Nephron progenitor cell (in vitro differentiated cells): Measurements from ENCODE around the gene TXNL4A.

ENCODE experiments used
- DNase-seq: peaks from one replicate; pipeline ENCODE4 v3.0.0; 2021
- H3K27ac Mint-ChIP-seq: 2 replicates; pipeline ENCODE4 v1.8.0; 2021; ENCODE audit warnings: mild to moderate bottlenecking, moderate library complexity, mixed read lengths
- H3K27me3 Mint-ChIP-seq: 2 replicates; pipeline ENCODE4 v1.8.0; 2021; ENCODE audit warnings: mild to moderate bottlenecking, low read depth, mixed read lengths; ENCODE audit not compliant: poor library complexity
- H3K36me3 Mint-ChIP-seq: 2 replicates; pipeline ENCODE4 v1.8.0; 2021; ENCODE audit warnings: low read depth, mixed read lengths
- H3K4me1 Mint-ChIP-seq: 2 replicates; pipeline ENCODE4 v1.8.0; 2021; ENCODE audit warnings: mixed read lengths
- H3K4me3 Mint-ChIP-seq: 2 replicates; pipeline ENCODE4 v1.8.0; 2021; ENCODE audit warnings: mild to moderate bottlenecking, moderate library complexity, mixed read lengths
- H3K9me3 Mint-ChIP-seq: 2 replicates; pipeline ENCODE4 v1.8.0; 2021; ENCODE audit warnings: mild to moderate bottlenecking, moderate library complexity, mixed read lengths
- TF ChIP-seq, protein P1 (sequence below): fragments of 200-600 bp; sonication (generic); IDR thresholded peaks from 2 replicates; pipeline ENCODE4 v1.5.0; 2021; ENCODE audit warnings: antibody characterized with exemption

TXNL4A gene

DNA sequence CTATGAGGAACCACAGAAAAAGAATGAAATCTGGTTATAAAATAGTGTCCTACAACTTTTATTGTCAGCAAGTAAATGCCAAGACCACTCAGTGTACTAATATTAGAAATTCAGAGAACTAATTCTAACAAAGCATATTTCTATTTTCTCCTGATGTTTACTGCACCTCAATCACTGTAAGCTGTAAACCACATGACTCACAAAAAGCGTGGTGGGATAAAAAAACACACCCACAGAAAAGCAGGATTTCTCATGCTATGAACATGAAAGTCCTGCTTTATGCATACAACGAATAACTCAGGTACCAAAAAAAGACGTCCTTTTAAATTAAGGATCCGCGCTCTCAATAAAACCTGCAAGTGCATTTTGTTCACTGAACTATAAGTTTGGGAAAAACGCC, 797 bp downstream of the TXNL4A start:
- peaks cover 32% of the 10 kb centered on the region for H3K36me3 Mint-ChIP-seq
- no peaks in the 10 kb centered on the region for H3K9me3 Mint-ChIP-seq
- H3K4me1 Mint-ChIP-seq = peaks cover 31% of the 10 kb centered on the region
- DNase-seq = no peak
- peak overlapping the region; percentile 96 for H3K4me3 Mint-ChIP-seq
- TF ChIP-seq, protein P1, sequence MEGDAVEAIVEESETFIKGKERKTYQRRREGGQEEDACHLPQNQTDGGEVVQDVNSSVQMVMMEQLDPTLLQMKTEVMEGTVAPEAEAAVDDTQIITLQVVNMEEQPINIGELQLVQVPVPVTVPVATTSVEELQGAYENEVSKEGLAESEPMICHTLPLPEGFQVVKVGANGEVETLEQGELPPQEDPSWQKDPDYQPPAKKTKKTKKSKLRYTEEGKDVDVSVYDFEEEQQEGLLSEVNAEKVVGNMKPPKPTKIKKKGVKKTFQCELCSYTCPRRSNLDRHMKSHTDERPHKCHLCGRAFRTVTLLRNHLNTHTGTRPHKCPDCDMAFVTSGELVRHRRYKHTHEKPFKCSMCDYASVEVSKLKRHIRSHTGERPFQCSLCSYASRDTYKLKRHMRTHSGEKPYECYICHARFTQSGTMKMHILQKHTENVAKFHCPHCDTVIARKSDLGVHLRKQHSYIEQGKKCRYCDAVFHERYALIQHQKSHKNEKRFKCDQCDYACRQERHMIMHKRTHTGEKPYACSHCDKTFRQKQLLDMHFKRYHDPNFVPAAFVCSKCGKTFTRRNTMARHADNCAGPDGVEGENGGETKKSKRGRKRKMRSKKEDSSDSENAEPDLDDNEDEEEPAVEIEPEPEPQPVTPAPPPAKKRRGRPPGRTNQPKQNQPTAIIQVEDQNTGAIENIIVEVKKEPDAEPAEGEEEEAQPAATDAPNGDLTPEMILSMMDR = no peak
- H3K27me3 Mint-ChIP-seq = peaks cover 12% of the 10 kb centered on the region
- no peak overlapping the region for H3K27ac Mint-ChIP-seq

- no peak overlapping the region for H3K27ac Mint-ChIP-seq
Observed at GRCh38 chr18:79986726-79987125, 1.6 kb downstream of the TXNL4A start.

GRCh38 chr18:79985172-79985571, 3.2 kb downstream of the TXNL4A start:
- TF ChIP-seq, protein P1 = no peak
- Mint-ChIP-seq H3K27ac (no peak overlapping the region), H3K27me3 (no peaks in the 10 kb centered on the region), H3K36me3 (peaks cover 44% of the 10 kb centered on the region), H3K4me1 (peaks cover 47% of the 10 kb centered on the region), H3K4me3 (no peak overlapping the region), H3K9me3 (no peaks in the 10 kb centered on the region)
- no peak for DNase-seq

More at GRCh38 chr18:79986726-79987125, 1.6 kb downstream of the TXNL4A start:
- peaks cover 40% of the 10 kb centered on the region for H3K36me3 Mint-ChIP-seq
- peaks cover 36% of the 10 kb centered on the region for H3K4me1 Mint-ChIP-seq
- H3K27me3 Mint-ChIP-seq = peaks cover 5% of the 10 kb centered on the region
- no peaks in the 10 kb centered on the region for H3K9me3 Mint-ChIP-seq
- peak overlapping the region; percentile 96 for H3K4me3 Mint-ChIP-seq
- TF ChIP-seq, protein P1 = no peak
- DNase-seq = no peak

GRCh38 chr18:79983793-79984192, 4.6 kb downstream of the TXNL4A start:
- no peak overlapping the region for H3K27ac Mint-ChIP-seq
- peaks cover 54% of the 10 kb centered on the region for H3K36me3 Mint-ChIP-seq
- peaks cover 43% of the 10 kb centered on the region for H3K4me1 Mint-ChIP-seq
- no peak for DNase-seq
- TF ChIP-seq, protein P1 = no peak
- no peaks in the 10 kb centered on the region for H3K27me3 Mint-ChIP-seq
- H3K4me3 Mint-ChIP-seq = no peak overlapping the region
- no peaks in the 10 kb centered on the region for H3K9me3 Mint-ChIP-seq

- DNase-seq = no peak
- Mint-ChIP-seq H3K27me3 (no peaks in the 10 kb centered on the region), H3K4me3 (no peak overlapping the region)
Observed at GRCh38 chr18:79983253-79983652, 5.1 kb downstream of the TXNL4A start.

DNA sequence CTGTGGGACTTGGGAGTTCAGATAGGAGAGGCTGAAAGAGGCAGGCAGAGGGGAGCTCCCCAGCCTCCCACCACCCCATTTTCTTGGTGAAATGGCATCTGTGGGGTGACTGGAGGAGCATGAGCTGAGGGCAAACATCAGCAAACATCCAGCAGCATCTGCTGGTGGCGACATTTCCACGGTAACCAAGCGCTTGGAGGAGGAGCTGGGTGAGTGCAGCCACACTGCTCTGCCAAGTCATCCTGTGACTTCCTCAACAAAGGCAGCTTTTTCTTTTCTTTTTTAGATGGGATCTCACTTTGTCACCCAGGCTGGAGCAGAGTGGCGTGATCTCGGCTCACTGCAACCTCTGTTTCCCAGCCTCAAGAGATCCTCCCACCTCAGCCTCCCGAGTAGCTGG, 5.6 kb downstream of the TXNL4A start:
- peak overlapping the region; percentile 30 for H3K27ac Mint-ChIP-seq
- H3K4me3 Mint-ChIP-seq = no peak overlapping the region
- no peak for DNase-seq
- H3K4me1 Mint-ChIP-seq = peaks cover 39% of the 10 kb centered on the region
- H3K9me3 Mint-ChIP-seq = no peaks in the 10 kb centered on the region
- TF ChIP-seq, protein P1 = no peak
- no peaks in the 10 kb centered on the region for H3K27me3 Mint-ChIP-seq
- peaks cover 59% of the 10 kb centered on the region for H3K36me3 Mint-ChIP-seq

More at GRCh38 chr18:79983253-79983652, 5.1 kb downstream of the TXNL4A start:
- peaks cover 41% of the 10 kb centered on the region for H3K4me1 Mint-ChIP-seq
- TF ChIP-seq, protein P1 = no peak
- H3K36me3 Mint-ChIP-seq = peaks cover 54% of the 10 kb centered on the region
- H3K27ac Mint-ChIP-seq = no peak overlapping the region
- no peaks in the 10 kb centered on the region for H3K9me3 Mint-ChIP-seq
